ENCODE results near the gene PLG.
"Not testable (repeated sequence)": the region's sequence is repeated elsewhere in the genome, so short reads cannot be mapped to it uniquely, and the experiment has no call there.

Gene PLG

GRCh38 chr6:160704688-160705087 lies 2.6 kb downstream of the PLG start:
- not testable (repeated sequence) for DNase-seq (ENCODE audit: low spot score)

- not testable (repeated sequence) for DNase-seq (ENCODE audit: low spot score)
Measured at GRCh38 chr6:160708993-160709392, 6.9 kb downstream of the PLG start.

- no peak for DNase-seq (ENCODE audit: low spot score)
Measured at GRCh38 chr6:160714731-160715316, 12.8 kb downstream of the PLG start.

GRCh38 chr6:160730911-160731310 lies 28.9 kb downstream of the PLG start:
- no peak for DNase-seq (ENCODE audit: low spot score)

GRCh38 chr6:160733050-160733646 lies 31.1 kb downstream of the PLG start:
- peak; percentile 6 for DNase-seq (ENCODE audit: low spot score)

GRCh38 chr6:160734627-160735026 lies 32.6 kb downstream of the PLG start:
- DNase-seq (ENCODE audit: low spot score), result no peak

- DNase-seq (ENCODE audit: low spot score), result no peak
Measured at GRCh38 chr6:160735523-160735922, 33.5 kb downstream of the PLG start.

GRCh38 chr6:160737934-160738333 lies 35.9 kb downstream of the PLG start:
- DNase-seq (ENCODE audit: low spot score), result no peak

- no peak for DNase-seq (ENCODE audit: low spot score)
Measured at GRCh38 chr6:160739955-160740354, 37.9 kb downstream of the PLG start.

- not testable (repeated sequence) for DNase-seq (ENCODE audit: low spot score)
Measured at GRCh38 chr6:160741012-160741411, 39.0 kb downstream of the PLG start.

- DNase-seq (ENCODE audit: low spot score), result no peak
Measured at GRCh38 chr6:160742090-160742489, 40.0 kb downstream of the PLG start.

- DNase-seq (ENCODE audit: low spot score), result no peak
Measured at GRCh38 chr6:160750276-160750689, 48.2 kb downstream of the PLG start.

- DNase-seq (ENCODE audit: low spot score), result not testable (repeated sequence)
Measured at GRCh38 chr6:160753211-160753610, 51.2 kb downstream of the PLG start.

GRCh38 chr6:160755165-160755564 lies 53.1 kb downstream of the PLG start:
- DNase-seq (ENCODE audit: low spot score), result no peak

- no peak for DNase-seq (ENCODE audit: low spot score)
Measured at GRCh38 chr6:160756021-160756420, 54.0 kb downstream of the PLG start.

GRCh38 chr6:160756871-160757270 lies 54.8 kb downstream of the PLG start:
- no peak for DNase-seq (ENCODE audit: low spot score)

- no peak for DNase-seq (ENCODE audit: low spot score)
Measured at GRCh38 chr6:160764847-160765246, 62.8 kb downstream of the PLG start.

- no peak for DNase-seq (ENCODE audit: low spot score)
Measured at GRCh38 chr6:160765412-160765811, 63.4 kb downstream of the PLG start.

GRCh38 chr6:160766657-160766988 lies 64.6 kb downstream of the PLG start:
- no peak for DNase-seq (ENCODE audit: low spot score)

- DNase-seq (ENCODE audit: low spot score), result peak; percentile 7
Measured at GRCh38 chr6:160766989-160767646, 65.1 kb downstream of the PLG start.

- no peak for DNase-seq (ENCODE audit: low spot score)
Measured at GRCh38 chr6:160767647-160768019, 65.6 kb downstream of the PLG start.

- DNase-seq (ENCODE audit: low spot score), result no peak
Measured at GRCh38 chr6:160768101-160768500, 66.1 kb downstream of the PLG start.

- no peak for DNase-seq (ENCODE audit: low spot score)
Measured at GRCh38 chr6:160774399-160774798, 72.4 kb downstream of the PLG start.

All from kidney capillary endothelial cell (primary cell).